Activated CD4-positive, CD25-positive, alpha-beta regulatory T cell (primary cell): ENCODE results near the gene TADA2B.

Experiments
- DNase-seq, 4 experiments: peaks; one replicate each; lab custom pipeline; 2025; lab: John Stamatoyannopoulos, UW

The TADA2B gene

DNA sequence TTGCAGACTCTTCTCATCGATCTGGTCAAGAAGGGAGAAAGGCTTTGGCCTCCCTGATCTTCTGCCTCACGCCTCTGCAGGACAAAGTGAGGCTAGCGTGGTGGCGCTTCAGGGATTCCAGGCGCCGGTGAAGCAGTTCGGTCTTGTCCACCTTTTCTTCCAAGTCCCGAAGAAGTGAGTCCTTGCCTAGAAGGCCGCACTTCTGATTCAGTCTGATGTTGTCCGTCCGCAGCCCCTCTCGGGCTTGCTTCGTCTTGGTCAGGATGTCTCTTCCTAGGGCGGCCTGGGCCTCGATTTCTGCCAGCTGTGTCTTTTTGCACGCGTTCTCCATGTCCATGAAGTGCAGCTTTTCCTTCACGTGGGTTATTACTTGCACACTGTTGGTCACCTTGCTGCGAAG is 1.9 kb upstream of the TADA2B start:
- DNase-seq: no peak

DNA sequence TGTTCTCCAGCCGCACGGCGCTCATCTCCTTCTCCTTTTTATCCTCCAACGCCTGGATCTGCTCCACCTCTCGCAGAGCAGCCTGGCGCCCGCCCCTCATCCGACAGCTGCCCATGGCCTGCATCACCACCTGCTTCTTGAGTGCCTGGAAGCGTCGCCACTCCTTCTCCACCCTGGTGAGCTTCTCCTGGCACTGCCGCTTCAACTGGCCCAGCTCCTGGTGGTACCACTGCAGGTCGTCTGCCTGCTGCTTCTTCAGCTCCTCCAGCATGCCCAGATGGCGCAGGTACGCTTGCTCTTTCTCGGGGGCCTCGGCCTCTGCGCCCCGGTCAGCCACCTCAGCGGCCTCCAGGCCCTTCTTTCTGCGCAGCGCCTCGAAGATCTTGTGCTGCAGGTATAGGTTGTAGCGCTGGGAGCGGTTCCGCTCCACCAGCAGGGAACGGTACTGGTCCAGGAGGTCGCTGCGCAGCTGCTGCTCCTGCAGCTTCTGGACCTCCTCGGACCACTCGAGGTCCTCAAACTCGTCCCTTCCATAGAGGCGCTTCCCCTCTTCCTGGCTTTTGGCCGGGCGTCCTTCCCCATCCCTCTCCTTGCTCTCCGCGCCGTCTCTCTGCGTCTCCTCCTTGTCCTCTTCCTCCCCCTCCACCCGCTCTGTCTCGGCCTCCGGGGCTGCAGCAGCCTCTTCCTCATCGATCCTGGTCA is 1.2 kb upstream of the TADA2B start:
- DNase-seq: no peak

DNA sequence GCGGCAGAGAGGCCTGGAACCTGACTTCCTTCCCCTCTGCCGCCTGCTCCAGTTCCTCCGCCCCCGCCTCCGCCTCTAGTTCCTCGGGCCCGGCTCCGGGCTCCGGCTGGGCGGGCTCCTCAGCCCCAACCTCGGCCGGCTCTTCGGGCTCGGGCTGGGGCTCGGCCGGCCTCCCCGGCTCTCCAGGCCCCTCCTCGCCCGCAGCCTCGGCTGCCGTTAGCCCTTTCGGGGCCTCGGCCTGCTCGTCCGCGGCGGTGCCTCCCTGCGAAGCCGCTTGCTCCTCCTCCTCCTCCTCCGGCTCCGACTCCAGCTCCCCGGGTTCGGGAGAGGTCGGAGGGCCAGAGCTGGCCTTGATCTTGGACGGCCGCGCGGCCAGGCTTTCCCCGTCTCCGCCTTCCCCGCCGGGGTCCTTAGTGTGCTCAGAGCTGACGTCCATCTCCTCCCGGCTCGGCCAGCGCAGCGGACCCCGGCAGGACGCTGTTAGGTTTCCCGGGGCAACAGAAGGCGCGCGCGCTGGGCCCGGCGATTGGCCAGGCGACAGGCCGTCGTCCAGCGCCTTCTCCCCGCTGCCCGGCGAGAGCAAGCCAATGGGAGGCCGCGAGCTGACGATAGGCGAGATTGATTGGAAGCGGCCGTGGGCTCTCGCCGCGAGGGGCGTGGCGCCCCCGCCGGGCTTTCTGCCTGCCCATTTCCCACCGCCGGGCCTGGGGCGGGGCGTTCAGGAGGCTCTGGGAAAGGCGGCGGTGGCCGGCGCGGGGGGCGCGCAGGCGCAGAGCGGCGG is 479 bp upstream of the TADA2B start:
- DNase-seq: peak; percentile 83 to 86 (median 86)

DNA sequence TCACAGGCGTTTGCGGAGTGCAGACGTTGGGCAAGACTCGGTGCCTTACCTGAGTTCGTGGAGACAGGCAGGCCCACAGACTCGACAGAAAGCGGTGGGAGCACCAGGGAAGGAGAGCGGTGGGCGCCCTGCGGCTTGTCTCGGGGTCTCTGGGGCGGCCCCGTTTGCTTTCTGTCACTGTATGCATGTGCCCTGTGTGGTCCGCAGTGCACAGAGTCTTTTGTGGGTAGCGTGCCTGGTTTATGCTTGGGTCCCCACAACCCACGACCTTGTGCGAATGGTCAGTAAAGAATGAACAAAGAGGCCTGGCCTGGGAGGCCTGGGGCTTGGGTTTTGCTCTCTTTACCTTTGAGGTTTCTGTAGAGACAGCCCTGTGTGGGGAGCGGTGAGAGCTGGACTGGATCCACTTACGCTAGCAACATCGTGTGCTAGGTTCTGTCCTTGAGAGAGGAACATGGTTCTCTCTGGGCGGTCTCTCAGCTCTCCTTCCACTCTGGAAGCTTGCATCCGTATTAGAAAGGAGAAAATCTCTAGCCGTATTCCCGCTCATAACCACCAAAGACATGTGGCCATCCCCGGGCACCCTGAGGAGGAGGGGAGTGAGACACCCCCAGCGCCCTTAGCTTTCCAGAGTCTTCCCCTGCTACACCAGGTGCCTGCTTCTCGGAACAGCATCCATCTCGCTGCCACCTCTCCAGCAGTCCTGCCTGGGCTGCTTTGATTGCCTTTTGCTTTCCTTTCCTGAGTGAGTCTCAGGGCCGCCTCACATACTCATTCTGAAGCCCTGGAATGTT is 1.2 kb downstream of the TADA2B start:
- no peak for DNase-seq

DNA sequence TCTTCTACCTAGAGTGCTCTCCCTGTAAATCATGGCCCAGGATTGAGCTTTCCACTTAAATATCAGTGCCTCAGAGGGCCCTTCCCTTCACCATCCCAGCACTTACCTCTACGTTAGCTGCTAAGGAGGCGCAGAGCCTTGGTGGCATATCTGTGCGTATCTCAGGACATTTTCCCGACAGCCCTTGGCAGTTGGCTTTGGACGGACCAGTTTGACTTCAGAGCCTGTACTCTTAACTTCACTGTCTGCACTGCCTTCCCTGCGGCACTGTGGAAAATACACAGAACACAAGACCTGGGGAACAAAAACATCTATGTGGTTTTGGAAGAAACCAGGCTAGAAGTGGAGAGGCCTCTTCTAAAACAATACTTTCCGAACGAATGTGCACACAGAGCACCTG is 2.4 kb downstream of the TADA2B start:
- no peak for DNase-seq

DNA sequence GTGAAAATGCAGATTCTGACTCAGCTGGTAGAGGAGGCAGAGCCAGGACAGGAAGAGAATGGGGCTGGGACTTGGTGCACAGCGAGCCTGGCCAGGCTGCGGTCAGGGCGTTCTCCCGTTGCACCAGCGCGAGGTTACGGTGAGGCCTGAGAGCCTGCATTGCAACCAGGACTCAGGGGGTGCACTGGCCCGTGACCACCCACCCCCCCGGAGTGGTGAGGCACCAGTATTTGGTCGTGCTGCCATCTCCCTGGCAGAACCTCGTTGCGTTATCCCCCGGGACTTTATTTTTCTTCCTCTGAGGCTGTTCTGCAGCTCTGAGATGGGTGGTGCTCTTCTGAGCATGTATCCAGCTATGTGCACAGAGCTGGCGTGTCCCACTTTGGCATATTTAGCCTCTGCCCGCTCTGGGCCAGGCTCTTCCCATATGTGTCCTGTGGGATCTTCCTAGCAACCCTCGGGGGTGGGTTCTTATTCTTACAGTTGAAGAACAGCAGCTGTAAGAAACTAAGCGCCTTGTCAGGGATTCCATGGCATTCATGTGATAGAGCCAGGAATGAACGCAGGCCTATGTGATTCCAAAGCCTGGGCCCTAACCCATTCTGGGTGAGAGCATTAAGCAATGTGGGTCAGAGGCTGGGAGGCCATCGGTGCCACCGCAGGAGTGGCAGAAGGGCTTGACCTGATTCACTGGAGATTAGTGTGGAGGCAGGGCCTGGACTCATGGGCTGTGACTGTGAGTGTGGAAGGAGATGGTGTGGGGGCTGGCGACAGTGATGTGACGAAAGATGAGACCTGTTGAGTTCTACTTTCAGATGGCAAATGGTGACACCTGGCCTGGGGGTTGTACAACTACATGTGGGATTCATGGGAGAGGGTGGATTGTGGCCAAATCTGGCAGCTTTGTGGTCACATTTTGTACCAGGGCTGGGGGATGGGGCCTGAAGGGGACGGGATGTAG is 3.1 kb downstream of the TADA2B start:
- no peak for DNase-seq

DNA sequence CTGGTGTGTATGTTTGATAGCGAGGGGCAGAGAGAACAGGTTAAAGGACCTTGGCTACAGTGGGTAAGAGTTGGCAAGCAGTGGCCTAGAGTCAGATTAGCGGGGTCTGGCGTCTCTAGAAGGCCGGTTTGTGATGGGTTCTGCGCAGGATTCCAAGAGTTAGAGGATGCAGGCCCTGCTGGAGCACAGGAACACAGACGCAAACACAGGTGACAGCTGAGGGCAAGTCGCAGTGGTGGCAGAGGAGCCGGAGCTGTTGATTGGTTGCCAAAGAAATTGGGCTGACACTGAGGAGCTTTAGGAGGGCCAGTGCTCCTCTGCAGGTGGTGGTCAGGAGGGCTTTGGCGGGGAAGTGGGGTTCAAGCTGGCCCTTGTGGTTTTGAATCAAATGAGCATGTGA is 3.8 kb downstream of the TADA2B start:
- no peak for DNase-seq

DNA sequence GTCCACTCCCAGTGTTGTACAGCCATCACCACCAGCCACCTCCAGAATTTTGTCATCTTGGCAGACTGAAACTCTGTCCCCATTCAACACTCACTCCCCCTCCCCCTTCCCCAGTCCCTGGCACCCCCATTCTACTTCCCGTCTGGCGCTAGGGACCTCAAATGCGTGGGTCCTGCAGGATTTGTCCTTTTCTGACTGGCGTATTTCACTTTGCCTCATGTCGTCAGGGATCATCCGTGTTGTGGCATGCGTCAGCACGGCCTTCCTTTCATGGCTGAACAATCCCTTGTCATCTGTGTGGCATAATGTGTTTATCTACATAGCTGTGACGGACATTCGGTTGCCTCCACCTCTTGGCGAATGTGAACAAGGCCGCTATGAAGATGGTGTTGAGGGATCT is 5.5 kb downstream of the TADA2B start:
- no peak for DNase-seq

DNA sequence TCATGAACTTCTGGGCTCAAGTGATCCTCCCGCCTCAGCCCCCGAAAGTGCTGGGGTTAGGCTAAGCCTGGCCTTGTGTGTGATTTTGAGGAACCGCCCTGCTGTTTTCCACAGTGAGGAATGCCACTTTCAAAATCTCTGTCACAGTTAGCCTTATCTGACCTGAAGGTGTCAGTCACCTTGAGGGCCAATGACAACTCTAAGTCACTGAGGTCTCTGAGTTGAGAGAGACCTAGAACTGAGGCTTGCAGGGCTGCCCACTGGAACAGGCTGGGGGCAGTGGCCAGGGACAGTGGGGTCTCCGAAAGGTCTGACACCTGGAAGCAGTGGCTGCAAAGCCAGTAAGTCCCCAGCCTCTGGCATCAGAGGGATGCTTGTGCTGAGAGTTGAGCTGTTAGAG is 6.1 kb downstream of the TADA2B start:
- no peak for DNase-seq

DNA sequence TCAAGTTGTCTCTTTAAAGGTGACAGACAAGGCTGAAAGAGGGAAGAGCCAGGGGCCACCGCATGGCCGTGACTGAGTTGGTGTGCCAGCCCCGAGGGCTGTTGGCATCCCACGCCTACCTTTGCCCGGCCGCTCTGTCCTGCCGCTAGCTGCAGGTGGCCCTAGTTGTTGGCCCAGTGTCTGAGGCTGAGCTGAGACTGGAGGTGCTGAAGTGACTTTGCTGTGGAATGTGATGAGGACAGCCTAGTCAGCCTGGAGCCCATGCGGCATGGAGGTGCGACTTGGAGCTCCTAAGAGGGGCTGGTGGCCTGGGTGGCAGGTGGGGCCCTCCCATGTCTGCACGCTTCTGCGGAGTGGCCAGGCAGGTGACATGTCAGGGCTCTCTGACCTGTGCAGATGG is 6.6 kb downstream of the TADA2B start:
- DNase-seq: no peak

DNA sequence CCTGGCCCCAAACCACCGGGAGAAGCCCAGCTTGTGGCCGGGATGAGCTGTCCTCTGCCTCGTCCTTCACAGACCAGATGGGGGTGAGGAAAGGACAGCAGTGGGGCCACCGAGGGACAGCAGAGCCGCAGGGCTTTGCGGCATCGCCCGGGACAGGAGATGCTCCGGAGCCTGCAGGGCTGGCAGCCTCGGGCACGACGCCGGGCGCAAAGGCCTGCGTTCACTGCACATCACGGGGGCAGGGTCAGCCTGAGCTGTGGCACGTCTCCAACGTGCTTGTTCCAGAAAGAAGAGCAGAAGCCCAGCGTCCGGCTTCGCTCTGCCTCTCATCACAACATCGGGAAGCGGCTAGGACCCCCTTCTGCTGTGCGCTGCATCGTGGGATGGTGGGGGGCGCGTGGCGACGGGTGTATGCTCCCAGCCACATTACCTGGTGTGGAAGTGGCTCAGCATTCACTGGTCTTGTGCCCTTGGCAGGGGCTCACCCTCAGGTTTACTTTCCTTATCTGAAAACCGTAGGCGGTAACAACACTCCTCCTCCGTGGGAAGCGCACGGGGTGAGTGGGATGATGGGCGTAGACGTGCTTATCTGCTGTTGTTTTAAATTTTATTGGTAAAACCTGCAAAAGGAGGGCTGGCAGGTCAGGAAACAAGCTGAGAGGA is 7.4 kb downstream of the TADA2B start:
- no peak for DNase-seq

DNA sequence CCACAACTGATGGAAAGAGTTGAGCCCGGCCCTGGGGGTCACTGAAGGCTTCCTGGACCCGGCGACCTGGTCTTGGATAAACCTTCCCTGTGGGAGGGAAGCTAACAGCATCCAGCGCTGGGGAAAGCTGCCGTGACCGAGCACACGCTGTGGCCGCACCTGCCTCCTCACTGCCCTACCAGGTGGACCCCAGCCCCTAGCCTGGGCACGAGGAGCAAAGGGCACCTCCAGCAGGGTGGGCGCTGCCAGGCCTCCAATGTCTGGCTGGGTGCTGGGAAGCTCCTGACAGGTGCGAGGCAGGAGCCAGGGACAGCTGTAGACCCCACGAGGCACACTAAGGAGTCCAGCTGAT is 7.9 kb downstream of the TADA2B start:
- no peak for DNase-seq

DNA sequence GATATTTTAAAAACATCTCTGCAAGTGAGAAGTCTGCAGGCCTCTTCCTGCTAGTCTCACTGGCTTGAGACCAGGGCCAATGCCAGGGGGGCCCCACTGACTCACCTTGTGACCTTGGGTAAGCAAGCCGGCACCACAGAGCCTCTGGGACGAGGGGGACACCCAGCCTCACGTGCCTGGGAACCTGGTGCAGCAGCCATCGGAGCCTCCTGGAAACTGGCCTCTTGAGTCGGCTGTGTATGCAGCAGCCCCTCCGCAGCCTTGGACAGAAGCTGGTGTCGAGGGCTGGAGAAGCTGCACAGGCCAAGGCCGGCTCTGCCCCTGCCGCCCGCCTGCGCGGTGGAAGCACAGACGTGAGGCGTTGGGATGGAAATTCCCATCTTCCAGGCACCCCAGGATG is 8.7 kb downstream of the TADA2B start:
- no peak for DNase-seq

DNA sequence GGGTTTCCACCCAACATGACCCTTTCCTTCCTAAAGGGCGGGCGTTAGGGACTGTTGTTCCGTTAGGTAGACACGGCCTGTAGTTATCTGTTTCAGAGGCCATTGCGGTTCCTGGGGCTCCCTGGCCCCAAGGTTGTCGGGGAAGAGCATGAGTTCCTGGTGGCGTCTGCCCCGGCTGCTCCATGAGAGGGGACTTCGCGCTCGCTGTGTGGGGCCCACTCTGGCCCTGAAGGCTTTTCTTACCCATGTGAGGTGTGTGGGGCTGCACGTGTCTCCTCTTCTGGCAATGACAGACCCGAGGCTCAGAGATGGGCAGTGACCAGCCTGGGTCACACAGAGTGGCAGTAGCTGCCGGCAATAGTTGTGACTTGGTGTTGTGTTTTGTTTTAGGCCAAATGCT is 9.1 kb downstream of the TADA2B start:
- no peak for DNase-seq

DNA sequence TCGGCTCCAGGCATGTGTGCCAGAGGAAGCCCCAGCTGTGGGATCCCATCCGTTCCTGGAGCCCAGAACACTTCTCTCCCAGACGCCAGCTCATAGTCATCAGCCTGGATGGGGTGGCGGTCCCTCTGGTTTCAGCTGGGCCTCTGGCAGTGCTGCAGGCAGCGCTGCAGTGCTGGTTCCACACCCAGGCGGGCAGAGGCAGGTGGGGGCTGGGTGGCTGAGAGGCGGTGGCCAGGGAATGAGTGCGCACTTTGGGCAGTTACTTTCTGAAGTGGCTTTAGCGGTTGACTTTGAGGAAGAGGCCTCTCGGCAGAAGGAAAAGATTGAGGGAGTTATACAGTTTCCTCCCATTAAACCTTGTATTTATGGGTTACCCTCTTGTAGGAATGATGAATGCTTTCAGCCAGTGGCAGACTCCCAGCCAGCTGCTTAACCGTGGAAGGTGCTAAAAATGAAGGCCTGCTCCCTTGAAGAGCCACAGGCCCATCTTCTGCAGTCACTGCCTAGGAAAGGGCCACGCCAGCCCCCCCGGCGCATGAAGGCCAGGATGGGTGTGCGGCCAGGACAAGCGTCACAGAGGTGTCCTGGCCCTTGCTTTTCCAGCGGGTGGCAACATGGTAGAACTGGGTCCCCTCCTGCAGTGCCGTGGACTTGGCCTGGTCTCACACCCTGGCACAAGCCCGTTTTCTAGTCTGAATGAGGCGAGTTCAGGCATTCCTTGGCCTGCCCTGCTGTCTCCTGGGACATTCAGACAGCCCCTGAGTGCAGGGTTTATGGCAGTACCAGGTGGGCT is 9.9 kb downstream of the TADA2B start:
- no peak for DNase-seq

DNA sequence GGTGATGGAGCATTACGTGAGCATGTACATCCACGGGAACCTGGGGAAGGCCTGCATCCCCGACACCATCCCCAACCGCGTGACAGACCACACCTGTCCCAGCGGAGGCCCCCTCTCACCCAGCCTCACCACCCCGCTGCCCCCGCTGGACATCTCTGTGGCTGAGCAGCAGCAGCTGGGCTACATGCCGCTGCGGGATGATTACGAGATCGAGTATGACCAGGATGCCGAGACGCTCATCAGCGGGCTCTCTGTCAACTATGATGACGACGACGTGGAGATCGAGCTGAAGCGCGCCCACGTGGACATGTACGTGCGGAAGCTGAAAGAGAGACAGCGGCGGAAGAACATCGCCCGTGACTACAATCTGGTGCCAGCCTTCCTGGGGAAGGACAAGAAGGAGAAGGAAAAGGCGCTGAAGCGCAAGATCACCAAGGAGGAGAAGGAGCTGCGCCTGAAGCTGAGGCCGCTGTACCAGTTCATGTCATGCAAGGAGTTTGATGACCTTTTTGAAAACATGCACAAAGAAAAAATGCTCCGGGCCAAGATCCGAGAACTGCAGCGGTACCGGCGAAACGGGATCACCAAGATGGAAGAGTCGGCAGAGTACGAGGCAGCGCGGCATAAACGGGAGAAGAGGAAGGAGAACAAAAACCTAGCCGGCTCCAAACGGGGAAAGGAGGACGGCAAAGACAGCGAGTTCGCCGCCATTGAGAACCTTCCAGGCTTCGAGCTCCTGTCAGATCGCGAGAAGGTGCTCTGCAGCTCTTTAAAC is 11.1 kb downstream of the TADA2B start:
- no peak for DNase-seq

DNA sequence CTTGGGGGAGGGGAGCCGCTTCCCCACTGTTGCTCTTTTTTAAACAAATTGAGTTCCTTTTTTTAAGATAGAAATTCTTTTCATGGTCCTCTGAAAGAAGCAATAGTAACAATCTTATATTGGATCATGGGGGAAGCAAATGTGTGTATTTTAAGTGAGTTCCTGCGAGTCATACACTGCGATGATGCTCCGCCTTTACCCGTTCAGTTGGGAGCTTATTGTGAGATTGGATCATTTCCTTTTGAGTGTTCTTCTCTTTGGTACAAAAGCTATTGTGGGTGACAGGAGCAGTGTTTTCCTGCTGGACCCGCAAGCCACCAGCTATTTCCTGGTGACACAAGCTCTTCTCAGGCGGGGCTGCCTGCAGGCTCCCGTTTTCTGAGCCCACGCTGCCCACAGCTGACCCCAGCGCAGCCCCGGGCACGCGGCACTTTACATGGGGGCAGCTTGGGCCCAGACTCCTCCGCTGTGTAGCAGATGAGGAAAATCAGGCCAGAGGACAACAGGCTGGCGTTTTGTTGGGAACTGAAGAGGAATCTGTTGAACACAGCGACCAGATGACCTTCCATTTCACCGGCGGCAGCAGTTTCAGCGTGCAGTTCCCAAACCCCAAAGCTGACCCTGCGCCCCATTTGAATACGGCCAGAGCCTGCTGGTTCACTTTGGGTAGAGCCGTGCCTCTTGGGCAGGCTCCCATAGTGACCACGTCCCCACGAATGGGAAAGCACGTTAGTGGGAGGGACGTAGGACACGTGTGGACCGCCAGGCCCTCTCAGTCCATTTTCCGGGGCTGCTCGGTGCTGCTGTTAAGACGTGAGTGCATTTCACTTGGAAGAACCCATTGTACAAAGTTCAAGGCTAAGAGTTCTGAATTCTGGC is 12.2 kb downstream of the TADA2B start:
- no peak for DNase-seq

DNA sequence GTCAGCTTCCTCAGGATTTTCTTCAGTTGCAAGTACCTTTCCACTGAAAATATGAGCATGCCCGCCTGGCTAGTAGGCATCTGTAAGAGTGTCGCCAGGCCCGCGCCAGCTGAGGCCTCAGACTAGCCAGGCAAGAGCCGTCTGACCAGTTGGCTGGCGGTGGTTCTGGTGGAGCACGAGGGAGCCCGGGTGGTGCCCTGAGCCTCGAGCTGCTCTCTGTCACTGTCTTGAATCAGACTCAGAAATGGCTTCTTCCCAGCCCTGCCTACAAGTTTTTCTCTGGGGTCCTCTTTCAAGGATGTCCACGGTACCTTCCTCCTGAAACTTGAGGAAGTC is 12.8 kb downstream of the TADA2B start:
- DNase-seq: no peak

DNA sequence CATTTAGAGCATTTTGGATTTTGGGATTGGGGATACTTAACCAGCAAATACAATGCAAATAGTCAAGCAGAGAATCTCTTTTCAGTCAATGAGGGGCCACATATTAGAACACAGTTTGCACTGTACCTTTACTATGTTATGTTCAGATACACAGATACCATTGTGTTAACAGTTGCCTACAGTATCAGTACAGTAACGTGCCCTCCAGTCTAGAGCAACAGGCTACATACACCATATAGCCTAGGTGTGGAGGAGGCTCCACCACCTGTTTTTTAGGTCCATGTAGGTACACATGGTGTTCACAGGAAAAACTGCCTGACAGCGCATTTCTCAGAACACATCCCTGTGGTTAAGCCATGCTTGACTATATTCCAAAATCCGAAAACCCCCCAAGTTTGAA is 15.6 kb downstream of the TADA2B start:
- DNase-seq: no peak
